ENCODE results near the gene TSHZ2. TPM values are rescaled to one million over a fixed set of nuclear protein-coding genes. Genes with fewer than 3 reads are reported as not detected.
"Not testable (repeated sequence)": the region's sequence is repeated elsewhere in the genome, so short reads cannot be mapped to it uniquely, and the experiment has no call there.

Gene TSHZ2
- total RNA-seq, 1 donor from 2014 or later = 0.06 TPM

DNA sequence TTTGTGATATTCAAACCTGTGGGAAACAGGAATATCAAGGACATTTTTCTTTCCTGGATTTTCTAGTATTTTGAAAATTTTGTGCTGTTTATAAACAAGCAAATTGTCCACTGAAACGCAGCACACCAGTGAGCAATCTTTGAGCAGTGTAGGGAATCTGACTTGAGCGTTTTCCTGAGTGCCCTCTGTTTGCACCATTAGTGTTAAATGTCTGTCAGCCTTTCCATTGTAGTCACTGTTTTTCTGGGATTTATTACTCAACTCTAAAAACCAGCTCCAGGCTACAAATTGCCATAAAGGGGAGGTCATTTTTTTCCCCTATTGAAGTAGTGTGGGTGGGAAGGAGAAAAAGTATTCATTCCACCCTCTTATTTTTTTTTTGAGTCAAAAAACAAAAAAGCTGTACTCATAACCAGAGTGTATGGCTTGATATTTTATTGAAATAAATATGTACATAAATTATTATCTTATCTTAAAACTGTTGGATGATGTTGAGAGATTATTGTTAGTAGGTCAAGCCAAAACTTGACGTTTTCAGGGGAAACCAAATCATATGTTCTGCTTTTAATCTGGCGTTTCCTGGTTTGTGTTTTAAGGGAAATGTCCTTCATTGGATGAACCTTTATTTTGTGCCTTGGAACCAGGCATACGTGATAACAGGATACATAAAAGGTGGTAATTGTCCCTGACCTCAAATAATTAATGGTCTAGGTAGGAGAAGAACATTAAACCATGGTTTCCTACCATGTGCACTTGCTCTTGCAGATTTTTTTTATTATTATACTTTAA lies 51.8 kb downstream of the TSHZ2 start:
- TF ChIP-seq CTCF (conservative IDR thresholded peaks at IDR 0.05; ENCODE audit: low read depth, low read length) = no peak
- H3K4me3 ChIP-seq (ENCODE audit: low read depth, low read length) = no peak overlapping the region
- DNase-seq (ENCODE audit: low read depth) = no peak

DNA sequence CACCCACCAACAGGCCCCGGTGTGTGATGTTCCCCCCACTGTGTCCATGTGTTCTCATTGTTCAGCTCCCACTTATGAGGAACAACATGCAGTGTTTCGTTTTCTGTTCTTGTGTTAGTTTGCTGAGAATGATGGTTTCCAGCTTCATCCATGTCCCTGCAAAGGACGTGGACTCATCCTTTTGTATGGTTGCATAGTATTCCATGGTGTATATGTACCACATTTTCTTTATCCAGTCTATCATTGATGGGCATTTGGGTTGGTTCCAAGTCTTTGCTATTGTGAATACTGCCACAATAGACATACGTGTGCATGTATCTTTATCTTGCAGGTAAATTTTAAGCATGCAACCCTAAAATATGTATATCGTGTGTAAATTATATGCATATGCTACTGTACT lies 52.5 kb downstream of the TSHZ2 start:
- not testable (repeated sequence) for H3K4me3 ChIP-seq (ENCODE audit: low read depth, low read length); DNase-seq (ENCODE audit: low read depth)

DNA sequence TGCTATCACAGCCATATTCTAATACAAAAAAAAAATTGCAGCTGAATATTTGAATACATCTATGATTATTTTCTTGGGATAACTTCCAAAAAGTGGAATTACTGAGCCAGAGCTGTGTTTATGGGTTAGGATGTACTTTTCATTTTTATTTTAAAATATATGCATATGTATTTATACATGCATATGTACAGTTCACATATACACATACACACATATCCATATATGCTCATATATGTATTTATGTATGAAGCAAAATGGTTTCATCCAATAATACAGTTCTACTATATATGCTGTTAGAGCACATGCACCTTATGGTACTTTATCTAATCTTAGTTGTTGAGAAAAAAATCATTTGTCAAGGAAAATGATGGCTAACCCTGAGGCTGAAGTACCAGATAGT lies 54.9 kb downstream of the TSHZ2 start:
- no peak for TF ChIP-seq CTCF (conservative IDR thresholded peaks at IDR 0.05; ENCODE audit: low read depth, low read length)
- no peak for DNase-seq (ENCODE audit: low read depth)
- no peak overlapping the region for H3K4me3 ChIP-seq (ENCODE audit: low read depth, low read length)

DNA sequence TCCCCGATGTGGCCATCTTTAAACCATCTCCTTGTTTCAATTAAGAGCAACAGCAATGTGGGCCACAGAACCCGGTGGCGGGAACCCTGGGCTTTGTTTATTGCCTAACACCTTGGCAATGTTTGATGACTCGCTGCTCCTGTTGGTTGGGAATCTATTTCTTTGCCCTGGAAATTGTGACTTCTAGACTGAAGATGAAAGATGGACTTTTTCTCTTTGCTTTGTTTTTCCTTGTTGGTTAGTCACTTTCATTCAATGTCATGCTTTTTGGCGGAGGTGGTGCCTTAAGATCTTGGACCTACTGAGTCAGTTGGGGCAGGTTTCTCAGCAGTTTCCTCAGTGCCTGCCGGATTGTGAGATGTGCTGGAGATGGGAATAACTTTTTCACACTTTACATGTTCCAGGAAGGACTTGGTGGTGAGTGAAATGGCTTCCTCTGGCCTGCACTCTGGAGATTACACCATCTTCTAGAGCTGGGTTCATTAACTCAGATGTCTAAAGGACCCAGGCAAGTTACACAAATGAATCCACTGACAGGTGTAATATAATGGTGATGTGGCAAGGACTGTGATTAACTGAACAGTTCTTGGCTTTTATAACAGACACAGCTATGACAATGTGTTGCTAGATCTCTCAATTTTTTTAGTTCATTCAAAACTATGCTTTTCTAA lies 56.3 kb downstream of the TSHZ2 start:
- no peak for TF ChIP-seq CTCF (conservative IDR thresholded peaks at IDR 0.05; ENCODE audit: low read depth, low read length)
- no peak for DNase-seq (ENCODE audit: low read depth)

DNA sequence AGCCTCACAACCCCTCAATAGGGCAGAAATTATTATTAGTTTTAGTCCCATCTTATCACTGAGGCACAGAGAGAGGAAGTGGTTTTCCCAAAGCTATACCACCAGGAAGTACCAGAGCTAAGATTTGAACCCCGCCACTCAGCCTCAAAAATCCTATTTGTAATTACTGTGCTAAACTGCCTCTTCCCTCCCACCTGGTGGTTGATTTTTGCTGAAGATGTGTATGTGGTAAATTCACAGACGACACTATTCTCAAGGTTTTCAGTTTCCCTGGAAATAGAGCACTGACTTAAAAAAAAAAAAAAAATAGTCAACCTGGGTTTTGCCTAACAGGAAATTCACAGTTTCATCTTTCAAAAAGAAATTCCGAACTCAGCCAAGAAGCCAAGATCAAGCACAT lies 57.9 kb downstream of the TSHZ2 start:
- no peak for TF ChIP-seq CTCF (conservative IDR thresholded peaks at IDR 0.05; ENCODE audit: low read depth, low read length)
- no peak overlapping the region for H3K4me3 ChIP-seq (ENCODE audit: low read depth, low read length)
- no peak for DNase-seq (ENCODE audit: low read depth)

More for the DNA sequence above, 56.3 kb downstream of the TSHZ2 start:
- H3K4me3 ChIP-seq (ENCODE audit: low read depth, low read length) = no peak overlapping the region

DNA sequence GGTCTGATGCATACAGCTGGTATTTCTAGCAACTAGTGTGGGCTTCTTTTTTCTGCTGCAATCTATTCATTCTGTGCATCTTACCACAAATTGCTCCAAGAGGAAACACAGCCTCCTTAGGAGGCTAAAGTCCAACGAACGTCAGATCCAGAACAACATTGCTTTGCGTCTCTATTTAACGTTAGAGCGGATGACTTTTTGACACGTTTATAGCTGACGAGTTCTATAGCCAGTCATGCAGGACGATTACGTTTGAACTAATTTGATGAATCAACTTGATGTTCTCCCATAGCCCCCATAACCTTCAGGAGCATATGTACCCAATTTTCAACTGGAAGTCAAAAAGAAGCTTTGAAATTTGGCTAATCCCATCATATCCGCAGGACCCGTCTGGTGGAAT lies 59.9 kb downstream of the TSHZ2 start:
- TF ChIP-seq CTCF (conservative IDR thresholded peaks at IDR 0.05; ENCODE audit: low read depth, low read length) = no peak
- no peak for DNase-seq (ENCODE audit: low read depth)
- no peak overlapping the region for H3K4me3 ChIP-seq (ENCODE audit: low read depth, low read length)

DNA sequence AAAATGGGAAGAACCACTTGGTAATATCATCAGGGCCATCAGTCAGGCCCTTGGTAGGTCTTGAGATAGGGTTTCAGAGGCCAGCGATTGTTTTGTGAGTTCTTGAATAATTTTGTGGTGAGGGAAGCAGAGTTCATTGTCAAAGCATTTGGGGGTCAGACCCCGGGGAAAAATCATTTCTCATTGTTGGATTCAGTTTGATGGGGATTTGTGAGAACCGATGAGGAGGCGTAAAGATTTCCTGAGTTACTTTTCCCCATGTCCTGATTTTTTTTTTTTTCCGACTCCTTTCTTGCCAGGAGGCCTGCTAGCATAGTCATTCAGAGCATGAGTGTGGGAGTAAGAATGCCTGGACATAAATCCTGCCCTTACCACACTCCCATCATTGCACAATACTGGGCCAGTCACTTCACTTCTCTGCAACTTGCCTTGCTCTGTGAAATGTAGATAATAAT lies 60.3 kb downstream of the TSHZ2 start:
- no peak for TF ChIP-seq CTCF (conservative IDR thresholded peaks at IDR 0.05; ENCODE audit: low read depth, low read length)
- peak; percentile 74 for DNase-seq (ENCODE audit: low read depth)

More for the DNA sequence above, 60.3 kb downstream of the TSHZ2 start:
- H3K4me3 ChIP-seq (ENCODE audit: low read depth, low read length) = no peak overlapping the region
